Stimulated activated CD8-positive, alpha-beta memory T cell treated with anti-CD3 and anti-CD28 coated beads, Interleukin-4, amount 100 ng/mL, for 48 hours (primary cell): ENCODE measurements around the gene IER5.
A peak's percentile ranks its signal among the peaks of the same experiment; 100 is the strongest.
"Not testable (repeated sequence)": the region's sequence is repeated elsewhere in the genome, so short reads cannot be mapped to it uniquely, and the experiment has no call there.

ENCODE experiments used
- DNase-seq: peaks from one replicate; pipeline ENCODE4 v3.0.0-alpha.2; 2020

IER5 gene

DNA sequence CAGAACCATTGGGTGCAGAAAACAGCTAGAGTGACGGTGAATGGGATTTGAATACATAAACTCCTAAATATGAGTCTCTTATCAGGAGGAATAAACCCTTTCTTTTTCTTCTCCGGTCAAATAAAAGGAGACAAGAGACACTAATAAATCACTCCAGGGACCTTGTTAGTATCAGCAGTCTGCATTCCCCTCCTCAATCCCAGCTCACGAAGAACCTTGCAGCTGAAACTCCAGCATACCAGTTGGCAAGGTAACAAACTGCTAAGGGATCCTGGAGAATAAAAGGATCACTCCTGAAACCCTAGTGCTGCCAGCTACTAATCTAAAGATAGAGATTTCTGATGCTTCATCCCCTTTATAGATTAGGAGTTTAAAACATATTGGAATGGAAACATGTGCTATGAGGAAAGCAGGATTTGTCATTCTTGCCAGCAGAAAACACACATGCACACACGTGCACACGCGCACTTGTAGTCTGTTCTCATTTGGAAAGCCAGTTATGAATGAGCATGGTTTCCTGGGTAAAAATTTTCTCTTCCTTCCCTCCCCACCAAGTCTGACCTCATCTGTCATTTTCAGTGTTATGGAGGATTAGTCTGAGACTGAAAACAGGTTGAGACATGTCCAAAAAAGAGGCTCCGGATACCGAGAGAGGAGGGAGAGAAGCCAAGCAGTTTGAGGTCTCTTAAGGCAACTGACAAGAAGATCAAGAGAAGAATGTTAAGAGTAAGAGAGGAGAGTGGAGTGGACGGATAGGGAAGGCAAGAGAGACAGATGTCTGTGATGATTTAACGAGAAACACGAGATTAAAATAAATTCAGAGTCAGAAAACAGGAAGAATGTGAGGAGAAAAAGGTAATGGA is 10.9 kb downstream of the IER5 start:
- peak; percentile 46 for DNase-seq

DNA sequence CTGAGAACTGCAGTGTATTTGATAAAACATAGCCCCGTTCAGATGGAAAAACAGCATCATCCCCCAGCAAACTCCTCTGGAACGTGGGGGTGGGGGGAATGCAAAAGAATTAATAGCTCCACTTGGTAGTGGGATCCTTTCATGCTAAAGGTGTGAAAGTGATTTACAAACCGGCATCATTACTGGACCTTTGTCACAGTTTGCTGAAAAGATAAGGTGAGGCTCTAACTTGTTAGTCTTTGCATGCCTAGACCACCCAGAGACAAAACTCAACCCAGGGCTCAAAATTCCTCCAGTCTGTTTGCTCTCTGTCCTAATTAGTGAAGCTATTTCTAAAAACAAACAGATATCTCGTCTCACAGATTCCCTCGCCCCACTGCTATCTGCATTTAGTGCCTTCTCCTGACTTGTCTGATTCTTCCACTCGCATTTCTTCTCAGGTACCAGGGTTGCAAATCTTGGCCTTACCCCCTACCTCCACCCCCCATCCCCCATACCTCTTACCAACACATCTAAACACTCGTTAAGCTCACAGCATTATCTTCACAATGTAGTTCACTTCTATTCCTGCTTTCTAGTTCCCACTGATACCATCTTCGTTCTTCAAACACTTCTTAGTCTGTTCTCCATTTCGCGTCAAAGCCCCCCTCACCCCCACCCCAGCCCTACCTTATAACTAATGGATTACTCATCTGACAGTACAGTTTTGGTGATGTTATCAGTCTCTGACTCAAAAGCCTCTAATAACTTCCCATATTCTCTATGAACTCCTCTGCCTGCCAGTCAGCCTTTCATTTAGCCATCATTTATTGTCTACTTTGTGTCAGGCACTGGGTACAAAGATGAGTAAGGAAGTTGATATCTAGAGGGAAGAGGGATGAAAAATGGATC is 11.8 kb downstream of the IER5 start:
- peak; percentile 56 for DNase-seq

- DNase-seq = no peak
Measured at GRCh38 chr1:181100934-181101333, 12.4 kb downstream of the IER5 start.

- DNase-seq = no peak
Measured at GRCh38 chr1:181101581-181102226, 13.2 kb downstream of the IER5 start.

DNA sequence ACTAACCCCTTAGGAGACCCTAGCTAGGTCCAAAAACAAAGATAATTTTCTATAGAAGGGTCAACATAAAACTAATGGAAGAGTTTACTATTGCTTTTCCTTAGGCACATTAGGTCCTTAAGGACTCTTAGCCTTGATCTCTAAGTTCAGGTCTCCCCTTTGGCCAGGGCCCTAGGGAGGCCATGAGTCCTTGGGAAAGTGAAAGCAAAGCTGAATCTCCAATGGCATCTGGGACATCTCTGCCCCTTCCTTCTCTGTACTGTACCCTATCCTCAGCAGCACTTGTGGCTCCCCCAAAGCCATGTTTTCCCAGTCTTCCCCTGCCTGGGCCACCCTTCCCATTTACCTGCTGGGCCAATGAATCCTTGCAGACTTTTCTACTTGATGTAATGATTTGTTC is 14.3 kb downstream of the IER5 start:
- DNase-seq = no peak

GRCh38 chr1:181103399-181103798 is 14.9 kb downstream of the IER5 start:
- no peak for DNase-seq

- DNase-seq = no peak
Measured at GRCh38 chr1:181104042-181104789, 15.7 kb downstream of the IER5 start.

- DNase-seq = peak; percentile 59
Measured at GRCh38 chr1:181104790-181105133, 16.3 kb downstream of the IER5 start.

GRCh38 chr1:181105134-181106021 is 16.9 kb downstream of the IER5 start:
- DNase-seq = peak; percentile 93

DNA sequence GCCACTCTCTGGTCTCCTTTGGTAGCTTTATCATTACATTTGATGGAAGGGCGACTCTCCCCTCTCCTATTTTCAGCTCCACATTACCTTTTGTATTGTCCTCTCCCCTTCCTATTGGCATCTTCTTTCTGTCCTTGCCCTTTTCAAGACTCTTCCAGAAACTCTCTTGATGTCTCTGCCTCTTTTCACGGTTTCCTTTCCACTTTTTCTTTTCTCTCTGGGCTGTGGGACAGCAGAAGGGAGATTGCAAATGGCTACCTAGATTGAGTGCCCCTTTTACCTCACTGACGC is 17.5 kb downstream of the IER5 start:
- DNase-seq = no peak

DNA sequence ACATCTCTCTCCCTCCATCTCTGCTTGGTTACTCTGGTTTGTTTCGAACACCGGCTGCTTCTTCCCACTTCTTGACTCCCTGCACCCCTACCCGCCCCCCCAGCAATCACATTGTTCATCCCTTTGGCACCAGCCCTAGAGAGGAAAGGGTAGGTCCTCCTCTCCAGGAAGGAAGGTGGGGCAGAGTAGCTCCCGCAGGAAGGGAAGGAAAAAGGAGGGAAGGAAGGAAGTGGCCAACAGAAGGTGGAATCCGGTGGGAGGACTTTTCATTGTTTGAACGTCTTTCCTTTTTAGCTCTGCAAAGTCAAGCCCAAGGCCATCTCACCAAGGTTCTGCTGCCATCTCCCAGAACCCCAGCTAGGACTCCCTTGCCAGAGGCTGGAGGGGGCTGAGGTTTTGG is 18.0 kb downstream of the IER5 start:
- no peak for DNase-seq

GRCh38 chr1:181107711-181108110 is 19.2 kb downstream of the IER5 start:
- DNase-seq = no peak

DNA sequence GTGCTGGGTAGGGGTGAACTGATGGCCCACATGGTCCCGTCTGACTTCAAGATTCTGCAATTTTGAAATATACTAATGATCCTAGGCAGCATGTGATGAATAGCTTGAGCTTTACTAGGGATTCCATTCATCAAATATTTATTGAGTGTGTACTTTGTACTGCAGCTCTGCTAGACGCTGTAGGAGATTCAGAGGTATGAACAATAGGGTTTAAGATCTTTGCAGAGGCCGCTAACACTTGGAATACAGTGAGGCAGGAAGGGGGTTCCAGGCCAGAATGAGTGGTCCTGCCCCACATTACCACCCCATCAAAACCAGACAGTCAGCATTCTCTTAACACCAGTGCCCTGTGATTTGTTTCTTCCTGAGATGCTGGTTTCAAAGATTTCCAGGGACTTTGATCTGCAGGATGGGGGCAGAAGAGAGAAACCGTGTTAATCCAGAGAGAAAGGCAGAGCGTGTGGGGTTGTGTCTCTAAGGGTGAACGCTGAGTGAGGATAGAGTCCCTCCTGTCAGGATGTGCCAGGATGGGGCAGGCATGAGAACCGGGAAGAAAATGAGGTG is 19.9 kb downstream of the IER5 start:
- no peak for DNase-seq

- no peak for DNase-seq
Measured at GRCh38 chr1:181110013-181110412, 21.5 kb downstream of the IER5 start.

- no peak for DNase-seq
Measured at GRCh38 chr1:181111559-181111958, 23.1 kb downstream of the IER5 start.

- DNase-seq = no peak
Measured at GRCh38 chr1:181112071-181112929, 23.8 kb downstream of the IER5 start.

DNA sequence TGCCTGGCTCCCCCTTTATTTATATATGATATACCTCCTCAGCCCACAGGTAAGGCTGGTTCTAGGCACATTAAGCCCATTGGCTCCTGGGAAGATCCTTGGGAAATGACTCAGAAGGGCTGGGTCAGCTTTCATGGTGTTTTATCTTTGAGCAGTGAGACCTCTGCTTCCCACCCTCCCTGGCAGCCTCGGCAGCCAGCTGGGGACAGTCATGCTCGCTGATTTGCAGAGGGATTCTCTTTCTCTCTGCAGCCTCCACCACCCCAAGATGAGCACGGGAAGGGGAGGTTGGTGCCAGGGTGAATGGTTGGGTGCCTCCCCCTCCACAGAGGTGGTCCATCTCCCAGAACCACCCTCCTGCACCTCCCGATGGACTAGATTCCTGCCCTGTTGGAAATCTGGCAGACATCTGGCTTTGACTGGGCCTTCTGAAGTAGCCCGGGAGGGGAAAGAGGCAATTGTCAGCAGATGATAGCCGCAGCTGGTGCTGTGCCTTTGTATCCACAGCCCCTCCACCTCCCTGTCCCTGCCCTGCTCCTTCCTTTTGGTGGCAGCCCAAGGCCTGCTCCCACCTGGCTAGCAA is 24.6 kb downstream of the IER5 start:
- DNase-seq = no peak

DNA sequence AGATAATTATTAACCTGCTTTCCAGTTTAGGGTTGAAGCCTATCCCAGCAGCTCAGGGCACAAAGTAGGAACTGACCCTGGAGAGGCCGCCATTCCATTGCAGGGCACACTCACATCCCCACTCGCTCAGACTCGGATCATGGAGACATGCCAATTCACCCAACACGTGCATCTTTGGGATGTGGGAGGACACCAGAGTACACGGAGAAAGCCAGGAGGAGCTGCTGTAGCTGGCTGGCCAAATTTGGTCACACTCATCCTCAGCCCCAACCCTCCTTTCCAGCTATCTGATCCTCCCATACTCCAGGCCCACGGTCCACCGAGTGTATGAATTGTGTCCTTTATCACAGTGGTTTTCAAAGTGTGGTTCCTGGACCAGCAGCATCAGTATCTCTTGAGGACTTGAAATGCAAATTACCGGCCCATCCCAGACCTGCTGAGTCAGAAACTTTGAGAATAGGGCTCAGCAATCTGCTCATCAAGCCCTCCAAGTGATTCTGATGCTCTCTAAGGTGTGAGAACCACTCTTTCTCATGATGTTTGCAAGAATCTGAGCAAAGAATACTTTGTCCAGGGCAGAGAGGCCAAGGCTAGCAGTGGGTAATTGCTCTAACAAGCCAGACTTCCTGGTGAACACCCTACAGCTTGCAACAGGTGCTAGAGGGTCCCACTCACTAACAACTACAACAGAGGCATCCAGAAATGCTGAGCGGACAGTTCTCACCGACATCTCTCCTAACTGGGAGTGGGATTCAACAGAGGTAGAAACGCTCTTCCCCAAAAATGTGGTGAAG is 26.3 kb downstream of the IER5 start:
- DNase-seq = no peak

DNA sequence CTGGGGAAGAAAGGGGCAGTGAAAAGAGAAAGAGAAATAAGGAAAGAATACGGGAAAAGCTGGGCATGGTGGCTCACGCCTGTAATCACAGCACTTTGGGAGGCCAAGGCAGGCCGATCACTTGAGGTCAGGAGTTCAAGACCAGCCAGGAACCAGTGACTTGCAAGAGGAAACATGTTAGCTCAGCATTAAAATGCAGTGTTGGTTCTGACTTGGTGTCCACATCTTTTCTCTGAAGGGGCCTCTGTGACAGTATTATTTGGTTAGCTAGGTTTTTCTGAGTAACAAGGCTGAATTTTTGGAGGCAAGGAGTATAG is 26.8 kb downstream of the IER5 start:
- DNase-seq = no peak

DNA sequence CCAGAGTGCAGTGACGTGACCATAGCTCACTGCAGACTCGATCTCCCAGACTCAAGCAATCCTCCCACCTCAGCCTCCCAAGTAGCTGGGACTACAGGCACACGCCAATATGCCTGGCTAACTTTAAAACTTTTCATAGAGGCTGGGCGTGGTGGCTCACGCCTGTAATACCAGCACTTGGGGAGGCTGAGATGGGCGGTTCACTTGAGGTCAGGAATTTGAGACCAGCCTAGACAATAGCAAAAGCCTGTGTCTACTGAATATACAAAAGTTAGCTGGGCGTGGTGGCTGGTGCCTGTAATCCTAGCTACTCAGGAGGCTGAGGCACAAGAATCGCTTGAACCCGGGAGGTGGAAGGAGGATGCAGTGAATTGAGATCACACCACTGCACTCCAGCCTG is 27.5 kb downstream of the IER5 start:
- DNase-seq = not testable (repeated sequence)
